ENCODE data around the gene VDAC2. TPM values are rescaled to one million over a fixed set of nuclear protein-coding genes. Genes with fewer than 3 reads are reported as not detected.
"Not testable (repeated sequence)": the region's sequence is repeated elsewhere in the genome, so short reads cannot be mapped to it uniquely, and the experiment has no call there.

Gene VDAC2
- total RNA-seq (2014; rRNA removed; shearing (Covaris generic); ENCODE audit: low replicate concordance) = 200 and 236 TPM in 2 replicates

DNA sequence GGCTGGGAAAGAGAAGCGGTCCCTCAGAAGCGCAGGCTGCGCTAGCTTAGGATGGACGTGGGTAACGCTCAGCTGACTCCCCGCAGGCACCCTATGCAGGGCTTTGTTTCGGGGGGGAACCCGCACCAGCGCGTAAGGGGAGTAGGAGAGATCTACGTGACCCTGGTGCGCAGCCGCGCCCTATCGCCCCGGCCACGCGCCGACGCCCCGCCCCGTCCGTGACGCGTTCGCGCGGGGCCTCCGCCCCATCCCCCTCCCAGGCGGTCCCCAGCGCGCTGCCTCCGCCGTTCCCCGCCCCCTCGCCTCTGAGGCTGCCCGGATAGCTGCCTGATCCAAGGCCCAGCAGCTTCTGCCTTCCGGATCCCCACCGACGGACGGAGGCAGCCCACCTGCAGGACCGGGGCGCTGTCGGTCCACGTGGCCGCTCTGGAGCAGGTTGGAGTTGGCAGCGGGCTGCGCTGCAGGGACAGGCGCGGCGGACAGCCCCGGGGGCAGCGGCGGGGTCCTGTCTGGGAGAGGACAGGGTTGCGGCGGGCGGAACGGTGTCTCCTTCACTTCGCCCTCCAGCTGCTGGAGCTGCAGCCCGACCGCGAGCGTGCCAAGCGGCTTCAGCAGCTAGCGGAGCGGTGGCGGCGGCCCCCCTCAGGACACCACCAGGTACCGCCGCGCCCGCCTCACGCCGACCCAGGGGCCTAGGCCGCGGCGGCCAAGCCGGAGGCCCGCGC lies at the start of gene VDAC2:
VDAC2 (plus strand) TSS at position 515 of the 725 bp plus-strand sequence. CDS start 363 bp downstream, outside the sequence.
- peak; percentile 89 for DNase-seq
- H3K4me3 ChIP-seq = peak within 1 kb of the TSS; percentile 98
- peaks cover 46% of the 10 kb centered on the region for H3K36me3 ChIP-seq
- H3K27me3 ChIP-seq = no peaks in the 10 kb centered on the region
- no peaks in the 10 kb centered on the region for H3K9me3 ChIP-seq

- Histone ChIP-seq H3K36me3 (peaks cover 7% of the 10 kb centered on the region), H3K9me3 (no peaks in the 10 kb centered on the region), H3K4me3 (no peak overlapping the region), H3K27me3 (no peaks in the 10 kb centered on the region)
- DNase-seq = no peak
Measured at GRCh38 chr10:75165684-75166622, 44.6 kb upstream of the VDAC2 start.

GRCh38 chr10:75166623-75166972 lies 44.0 kb upstream of the VDAC2 start:
- H3K4me3 ChIP-seq = no peak overlapping the region
- no peaks in the 10 kb centered on the region for H3K27me3 ChIP-seq
- peaks cover 7% of the 10 kb centered on the region for H3K36me3 ChIP-seq
- no peaks in the 10 kb centered on the region for H3K9me3 ChIP-seq
- DNase-seq = no peak

- Histone ChIP-seq H3K27me3 (no peaks in the 10 kb centered on the region), H3K36me3 (peaks cover 7% of the 10 kb centered on the region), H3K9me3 (no peaks in the 10 kb centered on the region), H3K4me3 (no peak overlapping the region)
- DNase-seq = no peak
Measured at GRCh38 chr10:75168275-75168674, 42.3 kb upstream of the VDAC2 start.

- no peaks in the 10 kb centered on the region for H3K9me3 ChIP-seq
- no peak for DNase-seq
- H3K36me3 ChIP-seq = peaks cover 3% of the 10 kb centered on the region
- no peaks in the 10 kb centered on the region for H3K27me3 ChIP-seq
- no peak overlapping the region for H3K4me3 ChIP-seq
Measured at GRCh38 chr10:75170215-75170614, 40.4 kb upstream of the VDAC2 start.

GRCh38 chr10:75175046-75175445 lies 35.5 kb upstream of the VDAC2 start:
- H3K4me3 ChIP-seq = no peak overlapping the region
- H3K9me3 ChIP-seq = no peaks in the 10 kb centered on the region
- peaks cover 22% of the 10 kb centered on the region for H3K36me3 ChIP-seq
- DNase-seq = no peak
- H3K27me3 ChIP-seq = no peaks in the 10 kb centered on the region

- Histone ChIP-seq H3K36me3 (peaks cover 22% of the 10 kb centered on the region), H3K27me3 (no peaks in the 10 kb centered on the region), H3K9me3 (no peaks in the 10 kb centered on the region), H3K4me3 (no peak overlapping the region)
- no peak for DNase-seq
Measured at GRCh38 chr10:75176046-75176445, 34.5 kb upstream of the VDAC2 start.

DNA sequence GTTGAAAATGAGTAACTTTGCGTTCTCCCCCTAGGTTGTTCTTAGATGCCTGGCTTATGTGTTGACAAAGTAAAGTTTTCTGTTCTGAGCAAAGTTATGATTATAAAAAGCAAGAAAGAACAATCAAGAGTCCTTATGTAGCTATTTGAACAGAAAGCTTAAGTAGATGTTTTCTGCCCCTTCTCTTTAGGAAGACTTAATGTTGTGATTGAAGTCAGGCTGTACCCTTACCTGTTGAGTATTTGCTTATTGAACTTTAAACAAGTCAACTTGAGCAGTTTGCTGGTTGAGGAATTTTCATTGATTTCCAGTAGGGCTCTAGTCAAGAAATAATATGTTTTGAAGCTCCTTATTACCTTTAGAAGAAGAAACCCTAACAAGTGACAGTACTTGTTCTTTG lies 33.9 kb upstream of the VDAC2 start:
- H3K4me3 ChIP-seq = no peak overlapping the region

DNA sequence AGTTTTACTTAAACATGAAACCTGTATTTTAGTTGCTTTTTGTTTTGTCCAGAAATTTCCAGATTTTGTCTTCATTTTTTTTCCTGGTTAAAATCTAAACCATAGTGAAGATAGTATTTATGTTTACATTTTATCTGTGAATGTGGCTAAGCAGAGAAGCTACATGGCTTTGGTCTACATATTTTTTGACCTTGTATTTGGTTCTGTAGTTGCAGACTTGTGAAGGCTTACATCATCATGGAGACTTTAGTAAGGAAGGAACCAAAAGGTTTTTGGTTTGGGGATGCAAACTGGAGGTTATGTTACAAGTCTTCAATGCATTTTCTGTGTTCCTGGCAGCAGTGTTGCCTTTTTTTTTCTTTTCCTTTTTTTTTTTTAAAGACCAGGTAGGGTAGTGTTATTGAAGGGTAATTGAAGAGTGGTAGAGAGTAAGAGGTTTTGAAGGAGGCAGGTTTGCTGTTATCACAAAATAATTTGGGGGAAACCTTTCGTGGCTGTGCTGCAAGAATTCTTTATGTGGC lies 30.9 kb upstream of the VDAC2 start:
- Histone ChIP-seq H3K9me3 (no peaks in the 10 kb centered on the region), H3K27me3 (no peaks in the 10 kb centered on the region), H3K36me3 (peaks cover 22% of the 10 kb centered on the region), H3K4me3 (no peak overlapping the region)
- DNase-seq = no peak

More for the DNA sequence above, 33.9 kb upstream of the VDAC2 start:
- Histone ChIP-seq H3K27me3 (no peaks in the 10 kb centered on the region), H3K36me3 (peaks cover 22% of the 10 kb centered on the region), H3K9me3 (no peaks in the 10 kb centered on the region)
- DNase-seq = no peak

DNA sequence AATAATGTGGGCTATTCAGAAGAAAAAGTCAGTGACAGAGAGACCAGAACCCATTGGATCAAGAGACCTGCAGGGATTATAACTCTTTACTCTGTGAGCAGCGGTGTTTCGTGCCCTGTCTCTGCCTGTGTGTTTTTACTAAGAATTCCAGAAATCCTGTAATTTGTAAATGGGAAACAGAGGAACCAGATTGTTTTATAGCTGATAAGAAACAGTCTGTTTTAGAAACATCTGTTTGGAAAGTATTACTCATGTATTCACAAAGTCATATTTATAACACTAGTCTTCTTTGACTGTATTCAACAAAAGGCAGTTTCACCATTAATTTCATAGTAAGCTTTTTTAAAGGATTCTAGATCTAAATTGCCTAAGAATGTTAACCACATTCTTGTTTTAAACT lies 30.0 kb upstream of the VDAC2 start:
- Histone ChIP-seq H3K36me3 (peaks cover 19% of the 10 kb centered on the region), H3K9me3 (no peaks in the 10 kb centered on the region), H3K4me3 (no peak overlapping the region), H3K27me3 (no peaks in the 10 kb centered on the region)
- no peak for DNase-seq

DNA sequence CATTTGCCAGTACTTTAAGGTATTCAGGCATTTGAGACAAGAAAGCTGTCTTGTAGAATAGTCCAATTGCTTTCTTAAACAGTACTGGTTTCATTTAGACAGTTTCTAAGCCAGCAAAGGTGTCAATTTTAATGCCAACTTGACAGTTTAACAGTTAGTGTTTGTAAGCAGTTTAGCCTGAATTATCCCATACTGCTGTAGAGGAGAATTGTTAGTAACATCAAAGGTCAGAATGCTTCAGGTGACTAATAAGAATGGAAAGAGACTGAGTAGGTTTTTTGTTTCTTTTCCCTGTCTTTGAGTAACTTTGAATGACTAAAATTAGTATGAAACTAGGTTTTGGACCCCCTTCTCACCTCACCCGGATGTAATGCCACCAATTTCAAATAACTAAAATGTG lies 29.5 kb upstream of the VDAC2 start:
- Histone ChIP-seq H3K27me3 (no peaks in the 10 kb centered on the region), H3K9me3 (no peaks in the 10 kb centered on the region), H3K4me3 (no peak overlapping the region), H3K36me3 (peaks cover 15% of the 10 kb centered on the region; the same call in 1 of the 2 replicates)
- no peak for DNase-seq

DNA sequence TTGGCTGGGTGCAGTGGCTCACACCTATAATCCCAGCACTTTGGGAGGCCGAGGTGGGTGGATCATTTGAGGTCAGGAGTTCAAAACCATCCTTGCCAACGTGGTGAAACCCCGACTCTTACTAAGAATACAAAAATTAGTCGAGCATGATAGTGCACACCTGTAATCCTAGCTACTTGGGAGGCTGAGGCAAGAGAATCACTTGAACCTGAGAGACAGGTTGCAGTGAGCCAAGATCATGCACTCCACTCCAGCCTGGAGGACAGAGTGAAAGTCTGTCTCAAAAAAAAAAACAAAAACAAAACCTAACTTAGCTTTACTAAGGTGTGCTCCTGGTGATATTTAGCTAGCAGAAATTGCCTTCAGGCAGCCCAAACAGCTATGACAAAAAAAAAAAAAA lies 24.3 kb upstream of the VDAC2 start:
- Histone ChIP-seq H3K4me3 (no peak overlapping the region), H3K27me3 (no peaks in the 10 kb centered on the region), H3K9me3 (no peaks in the 10 kb centered on the region), H3K36me3 (no peaks in the 10 kb centered on the region)
- no peak for DNase-seq

GRCh38 chr10:75187961-75188426 lies 22.6 kb upstream of the VDAC2 start:
- Histone ChIP-seq H3K4me3 (no peak overlapping the region), H3K9me3 (no peaks in the 10 kb centered on the region), H3K27me3 (no peaks in the 10 kb centered on the region), H3K36me3 (no peaks in the 10 kb centered on the region)
- peak; percentile 41 for DNase-seq

DNA sequence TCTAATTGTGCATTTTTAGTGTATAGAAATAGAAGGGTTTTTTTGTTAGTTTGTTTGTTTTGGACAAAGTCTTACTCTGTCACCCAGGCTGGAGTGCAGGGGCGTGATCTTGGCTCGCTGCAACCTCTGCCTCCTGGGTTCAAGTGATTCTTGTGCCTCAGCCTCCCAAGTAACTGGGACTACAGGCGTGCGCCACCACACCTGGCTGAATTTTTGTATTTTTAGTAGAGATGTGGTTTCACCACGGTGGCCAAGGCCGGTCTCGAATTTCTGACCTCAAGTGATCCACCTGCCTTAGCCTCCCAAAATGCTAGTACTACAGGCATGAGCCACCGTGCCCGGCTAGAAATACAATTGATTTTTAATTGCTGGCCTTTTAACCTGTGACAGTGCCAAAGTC lies 22.1 kb upstream of the VDAC2 start:
- H3K4me3 ChIP-seq, DNase-seq, H3K36me3 ChIP-seq, H3K27me3 ChIP-seq, H3K9me3 ChIP-seq: not testable (repeated sequence)

DNA sequence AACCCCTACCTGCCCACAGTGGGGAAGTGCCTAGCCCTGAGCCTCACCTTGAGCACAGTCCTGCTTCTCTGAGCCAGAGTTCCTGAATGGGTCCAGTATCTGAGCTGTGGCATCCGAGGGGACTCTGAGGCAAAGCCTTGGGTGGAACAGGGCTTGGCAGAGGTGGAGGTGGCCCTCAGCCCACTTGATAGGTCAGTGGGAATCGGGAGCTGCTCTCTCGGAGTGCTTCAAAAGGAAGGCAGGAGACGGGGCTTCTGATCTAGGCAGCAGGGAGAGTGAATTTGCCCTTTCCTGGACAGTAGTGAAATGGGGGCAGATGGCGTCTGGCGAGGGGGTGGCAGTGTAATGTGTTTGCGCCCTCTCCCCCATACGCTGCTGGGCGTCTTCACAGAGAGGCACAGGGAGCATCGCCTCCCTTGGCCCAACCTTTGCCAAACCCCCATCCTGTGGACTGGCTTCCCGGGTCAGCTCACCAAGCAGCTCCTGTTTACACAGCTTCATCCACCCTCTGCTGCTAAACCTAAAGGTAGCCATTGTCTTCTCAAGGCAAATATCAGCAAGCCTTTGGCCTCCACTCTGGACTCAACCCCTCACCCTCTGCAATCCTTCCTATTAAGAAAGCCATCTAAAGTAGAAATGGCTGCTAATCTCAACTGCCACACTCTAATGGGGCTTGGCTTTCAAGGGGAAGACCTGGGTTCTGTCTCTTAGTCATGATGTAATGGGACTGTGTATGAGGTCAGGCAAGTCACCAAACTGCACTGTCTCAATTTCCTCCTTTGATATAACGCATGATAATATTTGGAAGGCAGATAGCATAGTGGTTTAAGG lies 21.1 kb upstream of the VDAC2 start:
- H3K9me3 ChIP-seq = no peaks in the 10 kb centered on the region
- no peaks in the 10 kb centered on the region for H3K36me3 ChIP-seq
- no peaks in the 10 kb centered on the region for H3K27me3 ChIP-seq
- no peak for DNase-seq
- H3K4me3 ChIP-seq = no peak overlapping the region

GRCh38 chr10:75191821-75192568 lies 18.6 kb upstream of the VDAC2 start:
- peak; percentile 84 for DNase-seq
- Histone ChIP-seq H3K4me3 (peak overlapping the region; percentile 12), H3K36me3 (no peaks in the 10 kb centered on the region), H3K9me3 (no peaks in the 10 kb centered on the region), H3K27me3 (no peaks in the 10 kb centered on the region)

All from MG63 (cell line).